ENCODE data around the gene CRISP1.
"Not testable (repeated sequence)": the region's sequence is repeated elsewhere in the genome, so short reads cannot be mapped to it uniquely, and the experiment has no call there.

CRISP1 gene

GRCh38 chr6:49866485-49866943, at the start of gene CRISP1:
Gene CRISP1 (minus strand): TSS chr6:49866535. CDS start chr6:49857400, 9,135 bp downstream.
- no peaks in the 10 kb centered on the region for H3K4me1 Mint-ChIP-seq
- no peak within 1 kb of the TSS for H3K27ac Mint-ChIP-seq
- ATAC-seq = no peak
- peaks cover 0 to 7% of the 10 kb centered on the region in 2 donors for H3K9me3 Mint-ChIP-seq
- H3K4me3 Mint-ChIP-seq = no peak within 1 kb of the TSS
- no peaks in the 10 kb centered on the region for H3K27me3 Mint-ChIP-seq
- no peak for DNase-seq

- Mint-ChIP-seq H3K4me1 (no peaks in the 10 kb centered on the region), H3K27ac (no peak overlapping the region), H3K4me3 (no peak overlapping the region), H3K27me3 (no peaks in the 10 kb centered on the region), H3K9me3 (peaks cover 0 to 4% of the 10 kb centered on the region in 2 donors)
- no peak for ATAC-seq
- no peak for DNase-seq
Observed at GRCh38 chr6:49915035-49915434, 48.7 kb upstream of the CRISP1 start.

GRCh38 chr6:49913636-49914375, 47.5 kb upstream of the CRISP1 start:
- Mint-ChIP-seq H3K27me3 (no peaks in the 10 kb centered on the region), H3K4me3 (no peak overlapping the region), H3K9me3 (peaks cover 0 to 4% of the 10 kb centered on the region in 2 donors), H3K4me1 (no peaks in the 10 kb centered on the region), H3K27ac (no peak overlapping the region)
- DNase-seq (no peak), ATAC-seq (no peak)

GRCh38 chr6:49912196-49912595, 45.9 kb upstream of the CRISP1 start:
- no peak for DNase-seq
- peaks cover 0 to 4% of the 10 kb centered on the region in 2 donors for H3K9me3 Mint-ChIP-seq
- no peak overlapping the region for H3K4me3 Mint-ChIP-seq
- ATAC-seq = no peak
- no peak overlapping the region for H3K27ac Mint-ChIP-seq
- no peaks in the 10 kb centered on the region for H3K4me1 Mint-ChIP-seq
- H3K27me3 Mint-ChIP-seq = no peaks in the 10 kb centered on the region

GRCh38 chr6:49911252-49911651, 44.9 kb upstream of the CRISP1 start:
- ATAC-seq = no peak
- no peaks in the 10 kb centered on the region for H3K27me3 Mint-ChIP-seq
- H3K27ac Mint-ChIP-seq = no peak overlapping the region
- peaks cover 0 to 4% of the 10 kb centered on the region in 2 donors for H3K9me3 Mint-ChIP-seq
- no peaks in the 10 kb centered on the region for H3K4me1 Mint-ChIP-seq
- no peak overlapping the region for H3K4me3 Mint-ChIP-seq
- no peak for DNase-seq

- no peak overlapping the region for H3K4me3 Mint-ChIP-seq
Observed at GRCh38 chr6:49909563-49909962, 43.2 kb upstream of the CRISP1 start.

GRCh38 chr6:49906526-49906925, 40.2 kb upstream of the CRISP1 start:
- Mint-ChIP-seq H3K27ac (no peak overlapping the region), H3K4me1 (no peaks in the 10 kb centered on the region), H3K4me3 (no peak overlapping the region), H3K9me3 (no peaks in the 10 kb centered on the region), H3K27me3 (no peaks in the 10 kb centered on the region)
- ATAC-seq = no peak
- no peak for DNase-seq

More at GRCh38 chr6:49909563-49909962, 43.2 kb upstream of the CRISP1 start:
- Mint-ChIP-seq H3K27ac (no peak overlapping the region), H3K9me3 (peaks cover 0 to 4% of the 10 kb centered on the region in 2 donors), H3K4me1 (no peaks in the 10 kb centered on the region), H3K27me3 (no peaks in the 10 kb centered on the region)
- no peak for ATAC-seq
- no peak for DNase-seq

GRCh38 chr6:49905296-49905695, 39.0 kb upstream of the CRISP1 start:
- ATAC-seq (no peak), DNase-seq (no peak)
- no peak overlapping the region for H3K4me3 Mint-ChIP-seq
- no peaks in the 10 kb centered on the region for H3K4me1 Mint-ChIP-seq
- H3K9me3 Mint-ChIP-seq = no peaks in the 10 kb centered on the region
- no peak overlapping the region for H3K27ac Mint-ChIP-seq
- H3K27me3 Mint-ChIP-seq = no peaks in the 10 kb centered on the region

GRCh38 chr6:49902856-49903255, 36.5 kb upstream of the CRISP1 start:
- no peak for ATAC-seq
- Mint-ChIP-seq H3K27me3 (no peaks in the 10 kb centered on the region), H3K4me1 (no peaks in the 10 kb centered on the region), H3K27ac (no peak overlapping the region), H3K4me3 (no peak overlapping the region), H3K9me3 (no peaks in the 10 kb centered on the region)
- no peak for DNase-seq

- no peaks in the 10 kb centered on the region for H3K27me3 Mint-ChIP-seq
- H3K27ac Mint-ChIP-seq = no peak overlapping the region
- H3K4me3 Mint-ChIP-seq = no peak overlapping the region
- no peaks in the 10 kb centered on the region for H3K4me1 Mint-ChIP-seq
- DNase-seq (no peak), ATAC-seq (no peak)
- peaks cover 17 to 19% of the 10 kb centered on the region in 2 donors for H3K9me3 Mint-ChIP-seq
Observed at GRCh38 chr6:49898904-49899566, 32.7 kb upstream of the CRISP1 start.

GRCh38 chr6:49895553-49895952, 29.2 kb upstream of the CRISP1 start:
- H3K4me1 Mint-ChIP-seq, H3K27ac Mint-ChIP-seq, ATAC-seq, DNase-seq, H3K4me3 Mint-ChIP-seq, H3K27me3 Mint-ChIP-seq: not testable (repeated sequence)
- peaks cover 17 to 19% of the 10 kb centered on the region in 2 donors for H3K9me3 Mint-ChIP-seq

GRCh38 chr6:49892280-49892679, 25.9 kb upstream of the CRISP1 start:
- no peaks in the 10 kb centered on the region for H3K4me1 Mint-ChIP-seq
- no peak overlapping the region for H3K27ac Mint-ChIP-seq
- DNase-seq = no peak
- no peak overlapping the region for H3K4me3 Mint-ChIP-seq
- H3K9me3 Mint-ChIP-seq = peaks cover 16 to 18% of the 10 kb centered on the region in 2 donors
- ATAC-seq = no peak
- H3K27me3 Mint-ChIP-seq = no peaks in the 10 kb centered on the region

GRCh38 chr6:49890988-49891387, 24.7 kb upstream of the CRISP1 start:
- H3K9me3 Mint-ChIP-seq = peaks cover 12% of the 10 kb centered on the region in 2 donors
- no peaks in the 10 kb centered on the region for H3K4me1 Mint-ChIP-seq
- H3K27ac Mint-ChIP-seq = no peak overlapping the region
- no peak overlapping the region for H3K4me3 Mint-ChIP-seq
- ATAC-seq (no peak), DNase-seq (no peak)
- H3K27me3 Mint-ChIP-seq = no peaks in the 10 kb centered on the region

- Mint-ChIP-seq H3K9me3 (peaks cover 8 to 20% of the 10 kb centered on the region in 2 donors), H3K27me3 (no peaks in the 10 kb centered on the region), H3K4me3 (no peak overlapping the region), H3K4me1 (no peaks in the 10 kb centered on the region), H3K27ac (no peak overlapping the region)
- ATAC-seq (no peak), DNase-seq (no peak)
Observed at GRCh38 chr6:49888742-49889431, 22.6 kb upstream of the CRISP1 start.

- Mint-ChIP-seq H3K4me1 (no peaks in the 10 kb centered on the region), H3K27me3 (no peaks in the 10 kb centered on the region), H3K27ac (no peak overlapping the region), H3K4me3 (no peak overlapping the region), H3K9me3 (peaks cover 0 to 7% of the 10 kb centered on the region in 2 donors)
- DNase-seq = no peak
- ATAC-seq = no peak
Observed at GRCh38 chr6:49868951-49869529, 2.7 kb upstream of the CRISP1 start.
